Lower leg skin (tissue), 4 donors: ENCODE results near the gene TBX2. TPM values are rescaled to one million over a fixed set of nuclear protein-coding genes. Genes with fewer than 3 reads are reported as not detected.

ENCODE experiments used
- DNase-seq, 2 donors: peaks; one replicate each; pipeline ENCODE4 v3.0.0-alpha.2; 2019; ENCODE audit warnings: low spot score in 2 of 2
- H3K4me3 ChIP-seq: fragments of 200-600 bp; sonication (generic); 2 replicates; pipeline ENCODE4 v1.5.1; 2017; ENCODE audit warnings: mild to moderate bottlenecking, low read depth; ENCODE audit not compliant: poor library complexity, severe bottlenecking
- CTCF ChIP-seq, 3 donors: fragments of 450-650 bp; IDR thresholded peaks; one replicate each; pipeline ENCODE4 v1.5.1; 2016; ENCODE audit warnings: antibody characterized with exemption in 3 of 3, mild to moderate bottlenecking in 3 of 3, moderate library complexity in 2 of 3
- POLR2A ChIP-seq, 2 donors: fragments of 450-650 bp; IDR thresholded peaks; one replicate each; pipeline ENCODE4 v1.6.1; 2016 to 2017; ENCODE audit warnings: antibody characterized with exemption in 2 of 2, mild to moderate bottlenecking in 1 of 2, moderate library complexity in 1 of 2
- WGBS, 2 donors: methylation state at CpG; one replicate each; pipeline ENCODE4 v1.1.5; 2018; 5-methylcytosine and 5-hydroxymethylcytosine counted together
- intact Hi-C: fragments of 100-400 bp; cut with DNase I; formaldehyde crosslinking; loops from one replicate; pipeline ENCODE4 v1.15.0; 2023; ENCODE audit warnings: low total_unique reads
- total RNA-seq, 4 donors: library from RNA; depleted of rRNA; stranded (reverse); fragments of >200 nt; gene quantifications; one replicate each; pipeline ENCODE4 v1.1.0, GENCODE V29; 2016

Gene TBX2
- total RNA-seq, 4 donors from 2014 or later: 0.25 to 9.1 (median 5.7) TPM

GRCh38 chr17:61368049-61368831 is 31.4 kb upstream of the TBX2 start:
- WGBS, 2 donors: 94% methylated on average over 27 of the region's 27 CpGs
- peak in 1 of 2 donors; percentile 76 for DNase-seq
- H3K4me3 ChIP-seq: no peak overlapping the region
- TF ChIP-seq POLR2A (IDR thresholded peaks at IDR 0.05) (no peak), CTCF (IDR thresholded peaks at IDR 0.05) (no peak)
- intact Hi-C loops: no loop called here

GRCh38 chr17:61368832-61369450 is 30.7 kb upstream of the TBX2 start:
- intact Hi-C loops: no loop called here
- 93 to 94% methylated on average over 7 of the region's 7 CpGs for WGBS, 2 donors
- peak in 1 of 2 donors; percentile 62 for DNase-seq
- no peak for TF ChIP-seq POLR2A (IDR thresholded peaks at IDR 0.05)
- no peak for TF ChIP-seq CTCF (IDR thresholded peaks at IDR 0.05)
- no peak overlapping the region for H3K4me3 ChIP-seq

- intact Hi-C loops: no loop called here
- DNase-seq: no peak
- 95 to 96% methylated on average over 10 of the region's 10 CpGs for WGBS, 2 donors
- TF ChIP-seq CTCF (IDR thresholded peaks at IDR 0.05) (no peak), POLR2A (IDR thresholded peaks at IDR 0.05) (no peak)
- no peak overlapping the region for H3K4me3 ChIP-seq
Observed at GRCh38 chr17:61369751-61370150, 29.9 kb upstream of the TBX2 start.

- intact Hi-C loops: no loop called here
- H3K4me3 ChIP-seq: no peak overlapping the region
- no peak for TF ChIP-seq CTCF (IDR thresholded peaks at IDR 0.05)
- no peak for TF ChIP-seq POLR2A (IDR thresholded peaks at IDR 0.05)
- 81 to 100% methylated on average over 1 of the region's 1 CpG for WGBS, 2 donors
- DNase-seq: no peak
Observed at GRCh38 chr17:61371179-61371578, 28.5 kb upstream of the TBX2 start.

GRCh38 chr17:61371606-61372005 is 28.0 kb upstream of the TBX2 start:
- DNase-seq: no peak
- no peak for TF ChIP-seq POLR2A (IDR thresholded peaks at IDR 0.05)
- TF ChIP-seq CTCF (IDR thresholded peaks at IDR 0.05): no peak
- H3K4me3 ChIP-seq: no peak overlapping the region
- 89 to 94% methylated on average over 8 of the region's 8 CpGs for WGBS, 2 donors
- intact Hi-C loops: no loop called here
